Tibial nerve (tissue), 4 donors: Measurements from ENCODE around the gene CLHC1. TPM values are rescaled to one million over a fixed set of nuclear protein-coding genes. Genes with fewer than 3 reads are reported as not detected.

ENCODE experiments used
- DNase-seq, 2 donors: peaks; one replicate each; pipeline ENCODE4 v3.0.0-alpha.2; 2019; ENCODE audit warnings: low spot score in 2 of 2
- H3K27ac ChIP-seq, 4 donors: fragments of 200-600 bp; sonication (generic) in 3 of 4; one replicate each; pipeline ENCODE4 v1.5.1; 2017 to 2019; ENCODE audit warnings: mild to moderate bottlenecking in 1 of 4
- H3K27me3 ChIP-seq, 2 donors: fragments of 200-600 bp; sonication (generic) in 1 of 2; one replicate each; pipeline versions ENCODE4 v1.5.1 to v1.6.0; 2017 to 2019
- H3K36me3 ChIP-seq, 3 donors: fragments of 200-600 bp; sonication (generic); one replicate each; pipeline ENCODE4 v1.5.1; 2018 to 2019
- H3K4me1 ChIP-seq, 4 donors: fragments of 200-600 bp; sonication (generic) in 3 of 4; one replicate each; pipeline ENCODE4 v1.5.1; 2017 to 2019
- H3K4me3 ChIP-seq, 4 donors: fragments of 200-600 bp; sonication (generic) in 3 of 4; one replicate each; pipeline ENCODE4 v1.5.1; 2017 to 2019; ENCODE audit warnings: mild to moderate bottlenecking in 1 of 4, moderate library complexity in 1 of 4
- H3K9me3 ChIP-seq, 4 donors: fragments of 200-600 bp; sonication (generic) in 3 of 4; one replicate each; pipeline ENCODE4 v1.5.1; 2017 to 2019
- CTCF ChIP-seq, 5 experiments: fragments of 200-600 bp in 3 of 5; fragments of 450-650 bp in 2 of 5; sonication (generic) in 3 of 5; IDR thresholded peaks; one replicate each; pipeline ENCODE4 v1.5.1; 2016 to 2019; ENCODE audit warnings: antibody characterized with exemption in 5 of 5, mild to moderate bottlenecking in 3 of 5, moderate library complexity in 2 of 5
- EP300 ChIP-seq, 2 donors: sonication (generic); formaldehyde crosslinking; IDR thresholded peaks; one replicate each; pipeline ENCODE4 v1.6.1; 2017; ENCODE audit warnings: antibody characterized with exemption in 2 of 2, mild to moderate bottlenecking in 1 of 2
- POLR2A ChIP-seq, 2 donors: fragments of 450-650 bp; IDR thresholded peaks; one replicate each; pipeline ENCODE4 v1.6.1; 2017; ENCODE audit warnings: antibody characterized with exemption in 2 of 2, mild to moderate bottlenecking in 2 of 2, moderate library complexity in 2 of 2
- WGBS, 2 donors: methylation state at CpG; one replicate each; pipeline ENCODE4 v1.1.5; 2018; 5-methylcytosine and 5-hydroxymethylcytosine counted together
- total RNA-seq, 4 donors: library from RNA; depleted of rRNA; stranded (reverse); fragments of >200 nt; gene quantifications; one replicate each; pipeline ENCODE4 v1.1.0, GENCODE V29; 2016

Gene CLHC1
- total RNA-seq, 4 donors from 2014 or later: 1.7 to 15.6 (median 9.9) TPM

GRCh38 chr2:55176094-55176415, 56.0 kb downstream of the CLHC1 start:
- H3K27ac ChIP-seq: no peak overlapping the region
- WGBS, 2 donors: 0 to 8% methylated on average over 1 of the region's 1 CpG
- no peaks in the 10 kb centered on the region for H3K36me3 ChIP-seq
- no peak overlapping the region for H3K4me3 ChIP-seq
- TF ChIP-seq CTCF (IDR thresholded peaks at IDR 0.05) (no peak), POLR2A (IDR thresholded peaks at IDR 0.05) (no peak), EP300 (IDR thresholded peaks at IDR 0.05) (no peak)
- H3K27me3 ChIP-seq: no peaks in the 10 kb centered on the region
- DNase-seq: no peak
- no peaks in the 10 kb centered on the region for H3K9me3 ChIP-seq
- peaks cover 0 to 13% (median 0%) of the 10 kb centered on the region in 4 donors for H3K4me1 ChIP-seq

GRCh38 chr2:55175254-55176093, 56.6 kb downstream of the CLHC1 start:
- Histone ChIP-seq H3K4me1 (peaks cover 0 to 13% (median 0%) of the 10 kb centered on the region in 4 donors), H3K4me3 (no peak overlapping the region), H3K27me3 (no peaks in the 10 kb centered on the region), H3K36me3 (no peaks in the 10 kb centered on the region), H3K27ac (no peak overlapping the region), H3K9me3 (no peaks in the 10 kb centered on the region)
- TF ChIP-seq CTCF (IDR thresholded peaks at IDR 0.05) (peak; percentile 36 to 71 (median 39)), EP300 (IDR thresholded peaks at IDR 0.05) (no peak)
- no peak for DNase-seq
- 17 to 18% methylated on average over 5 of the region's 5 CpGs for WGBS, 2 donors

GRCh38 chr2:55173438-55174054, 58.5 kb downstream of the CLHC1 start:
- Histone ChIP-seq H3K4me1 (peaks cover 0 to 20% (median 0%) of the 10 kb centered on the region in 4 donors), H3K36me3 (no peaks in the 10 kb centered on the region), H3K9me3 (no peaks in the 10 kb centered on the region), H3K27ac (no peak overlapping the region), H3K4me3 (no peak overlapping the region), H3K27me3 (no peaks in the 10 kb centered on the region)
- TF ChIP-seq POLR2A (IDR thresholded peaks at IDR 0.05) (no peak), CTCF (IDR thresholded peaks at IDR 0.05) (no peak), EP300 (IDR thresholded peaks at IDR 0.05) (no peak)
- WGBS, 2 donors: 47 to 63% methylated on average over 2 of the region's 2 CpGs
- no peak for DNase-seq

- Histone ChIP-seq H3K4me3 (no peak overlapping the region), H3K27ac (no peak overlapping the region), H3K4me1 (peaks cover 0 to 43% (median 13%) of the 10 kb centered on the region in 4 donors), H3K27me3 (no peaks in the 10 kb centered on the region), H3K9me3 (no peaks in the 10 kb centered on the region), H3K36me3 (no peaks in the 10 kb centered on the region)
- 73 to 87% methylated on average over 3 of the region's 3 CpGs for WGBS, 2 donors
- DNase-seq: no peak
- TF ChIP-seq POLR2A (IDR thresholded peaks at IDR 0.05) (no peak), CTCF (IDR thresholded peaks at IDR 0.05) (no peak), EP300 (IDR thresholded peaks at IDR 0.05) (no peak)
Measured at GRCh38 chr2:55169915-55170314, 62.2 kb downstream of the CLHC1 start.

GRCh38 chr2:55169359-55169758, 62.7 kb downstream of the CLHC1 start:
- peak overlapping the region in 1 of 4 donors; percentile 85 for H3K27ac ChIP-seq
- no peaks in the 10 kb centered on the region for H3K9me3 ChIP-seq

More at GRCh38 chr2:55169359-55169758, 62.7 kb downstream of the CLHC1 start:
- H3K27me3 ChIP-seq: no peaks in the 10 kb centered on the region
- no peaks in the 10 kb centered on the region for H3K36me3 ChIP-seq
- DNase-seq: no peak
- WGBS, 2 donors: 94 to 95% methylated on average over 1 of the region's 1 CpG
- no peak for TF ChIP-seq CTCF (IDR thresholded peaks at IDR 0.05)
- no peak for TF ChIP-seq POLR2A (IDR thresholded peaks at IDR 0.05)
- no peak for TF ChIP-seq EP300 (IDR thresholded peaks at IDR 0.05)
- no peak overlapping the region for H3K4me3 ChIP-seq
- H3K4me1 ChIP-seq: peaks cover 0 to 43% (median 13%) of the 10 kb centered on the region in 4 donors
